Measurements from ENCODE around the gene DACT2. TPM values are rescaled to one million over a fixed set of nuclear protein-coding genes. Genes with fewer than 3 reads are reported as not detected.

Gene DACT2
- total RNA-seq, 1 donor, result not detected

GRCh38 chr6:168263351-168263905 lies 56.1 kb downstream of the DACT2 start:
- no peaks in the 10 kb centered on the region for H3K4me1 ChIP-seq (ENCODE audit: insufficient read depth, low read length)
- no peaks in the 10 kb centered on the region for H3K27me3 ChIP-seq (ENCODE audit: insufficient read depth, low read length)
- H3K4me3 ChIP-seq (ENCODE audit: low read length), result no peak overlapping the region
- no peaks in the 10 kb centered on the region for H3K9me3 ChIP-seq (ENCODE audit: low read depth, low read length)

DNA sequence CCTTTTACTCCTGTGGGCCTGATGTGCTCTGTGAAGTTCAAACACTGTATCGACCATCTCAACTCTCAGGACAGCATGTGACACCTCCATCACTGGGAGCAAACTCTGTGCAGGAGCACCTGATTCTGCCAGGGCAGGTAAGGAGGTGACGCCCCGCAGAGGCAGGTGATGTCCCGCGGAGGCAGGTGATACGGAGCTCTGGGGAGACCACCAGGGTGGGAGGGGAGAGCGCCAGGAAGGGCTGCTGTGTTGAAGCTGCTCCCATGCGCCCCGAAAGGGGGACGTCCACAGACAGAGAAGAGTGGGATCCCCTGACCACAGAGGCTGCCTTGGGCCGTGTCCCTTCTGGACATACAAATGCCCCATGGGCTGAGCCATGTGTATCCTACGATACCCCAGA lies 58.3 kb downstream of the DACT2 start:
- no peaks in the 10 kb centered on the region for H3K27me3 ChIP-seq (ENCODE audit: insufficient read depth, low read length)

DNA sequence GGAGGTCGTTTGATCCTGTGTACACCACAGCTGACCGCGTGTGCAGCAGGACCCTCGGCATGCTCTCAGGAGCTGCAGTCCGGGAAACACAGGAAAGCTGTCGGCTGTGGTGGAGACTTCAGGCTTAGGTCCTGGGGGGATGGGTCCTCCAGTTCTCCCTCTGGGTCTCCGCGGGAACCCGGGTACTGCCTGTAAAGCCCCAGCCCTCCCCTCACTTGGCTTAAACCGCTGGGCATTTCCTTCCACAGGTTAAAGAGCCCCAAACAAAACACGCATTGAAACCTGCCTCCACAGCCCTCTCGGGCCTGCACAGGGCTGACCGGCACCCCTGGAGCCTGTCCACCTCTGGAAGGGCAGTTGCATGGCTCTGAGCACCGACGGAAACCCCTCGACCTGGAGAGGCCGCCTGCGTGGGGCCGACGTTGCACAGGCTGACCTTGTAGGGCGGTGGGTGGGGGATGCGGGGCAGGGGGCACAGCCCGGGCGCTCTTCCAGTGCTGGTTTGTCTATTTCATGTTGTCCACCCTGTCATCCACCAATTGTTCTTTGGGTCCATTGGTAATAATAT lies 59.1 kb downstream of the DACT2 start:
- no peaks in the 10 kb centered on the region for H3K4me1 ChIP-seq (ENCODE audit: insufficient read depth, low read length)
- H3K4me3 ChIP-seq (ENCODE audit: low read length), result no peak overlapping the region
- no peaks in the 10 kb centered on the region for H3K27me3 ChIP-seq (ENCODE audit: insufficient read depth, low read length)
- H3K9me3 ChIP-seq (ENCODE audit: low read depth, low read length), result no peaks in the 10 kb centered on the region

More for the DNA sequence above, 58.3 kb downstream of the DACT2 start:
- H3K9me3 ChIP-seq (ENCODE audit: low read depth, low read length), result no peaks in the 10 kb centered on the region
- H3K4me1 ChIP-seq (ENCODE audit: insufficient read depth, low read length), result no peaks in the 10 kb centered on the region
- no peak overlapping the region for H3K4me3 ChIP-seq (ENCODE audit: low read length)

- no peaks in the 10 kb centered on the region for H3K27me3 ChIP-seq (ENCODE audit: insufficient read depth, low read length)
- H3K9me3 ChIP-seq (ENCODE audit: low read depth, low read length), result no peaks in the 10 kb centered on the region
- no peaks in the 10 kb centered on the region for H3K4me1 ChIP-seq (ENCODE audit: insufficient read depth, low read length)
- no peak overlapping the region for H3K4me3 ChIP-seq (ENCODE audit: low read length)
Observed at GRCh38 chr6:168258795-168259194, 60.8 kb downstream of the DACT2 start.

DNA sequence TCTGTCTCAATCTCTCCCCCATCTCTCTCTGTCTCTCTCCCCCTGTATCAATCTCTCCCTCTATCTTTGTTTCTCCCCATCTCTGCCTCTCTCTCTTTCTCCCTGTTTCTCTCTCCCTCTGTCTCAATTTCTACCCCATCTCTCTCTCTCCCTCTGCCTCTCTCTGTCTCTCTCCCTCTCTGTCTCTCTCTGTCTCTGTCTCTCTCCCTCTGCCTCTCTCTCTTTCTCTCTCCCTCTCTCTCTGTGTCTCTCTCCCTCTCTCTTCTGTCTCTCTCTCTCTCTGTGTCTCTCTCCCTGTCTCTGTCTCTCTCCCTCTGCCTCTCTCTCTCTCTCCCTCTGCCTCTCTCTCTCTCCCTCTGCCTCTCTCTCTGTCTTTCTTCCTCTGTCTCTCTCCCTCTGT lies 62.6 kb downstream of the DACT2 start:
- Histone ChIP-seq H3K4me3 (ENCODE audit: low read length) (no peak overlapping the region), H3K4me1 (ENCODE audit: insufficient read depth, low read length) (no peaks in the 10 kb centered on the region), H3K9me3 (ENCODE audit: low read depth, low read length) (no peaks in the 10 kb centered on the region), H3K27me3 (ENCODE audit: insufficient read depth, low read length) (no peaks in the 10 kb centered on the region)

Other genes with a start within 250 kb of the DACT2 start
- not detected for gene FRMD1, start 240.6 kb downstream of the DACT2 start, total RNA-seq
- not detected for gene SMOC2, start 121.4 kb upstream of the DACT2 start, total RNA-seq

Data from mononuclear cell (primary cell).